SK-N-MC (cell line): ENCODE data around the gene FHIP2A.

Experiments
- EZH2 ChIP-seq: fragments of 200-600 bp; sonication (generic); IDR thresholded peaks from one replicate; pipeline ENCODE4 v1.6.1; 2017; ENCODE audit warnings: antibody characterized with exemption
- FOXP2 ChIP-seq: optimal IDR thresholded peaks from 2 replicates; pipeline ENCODE3; 2011; ENCODE audit warnings: mild to moderate bottlenecking, moderate library complexity; ENCODE audit not compliant: insufficient read depth; ENCODE audit errors: extremely low read length, control extremely low read depth
- POLR2AphosphoS5 ChIP-seq: IDR thresholded peaks from 2 replicates; pipeline ENCODE4 v1.6.1; 2012; ENCODE audit warnings: mild to moderate bottlenecking, low read depth, low read length, borderline replicate concordance

DNA sequence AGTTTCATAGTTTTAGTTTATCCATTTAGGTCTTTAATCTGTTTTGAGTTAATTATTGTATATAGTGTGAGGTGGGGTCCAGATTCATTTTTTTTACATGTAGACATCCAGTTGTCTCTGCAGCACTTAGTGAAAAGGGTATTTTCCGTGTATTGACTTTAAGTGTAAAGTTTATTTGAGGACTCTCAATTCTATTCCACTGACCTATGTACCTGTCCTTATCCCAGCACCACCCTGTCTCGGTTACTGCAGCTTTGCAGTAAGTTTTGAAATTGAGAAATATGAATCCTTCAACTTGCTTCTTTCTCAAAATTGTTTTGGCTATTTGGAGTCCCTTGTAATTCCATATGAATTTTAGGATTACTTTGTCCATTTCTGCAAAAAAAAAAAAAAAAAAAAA is 29.8 kb downstream of the FHIP2A start:
- TF ChIP-seq POLR2AphosphoS5 = no peak
- TF ChIP-seq EZH2 = no peak
- TF ChIP-seq FOXP2 = no peak
